HUES48 (cell line): ENCODE results near the gene PON2.

Experiments used
- H3K27ac ChIP-seq: one replicate; pipeline ENCODE4 v1.7.0; 2013; ENCODE audit warnings: low read depth, low read length, inconsistent platforms
- H3K27me3 ChIP-seq: 2 replicates; pipeline ENCODE4 v1.6.1; 2013; ENCODE audit warnings: mild to moderate bottlenecking, low read length; ENCODE audit not compliant: control insufficient read depth, insufficient read depth
- H3K36me3 ChIP-seq: 2 replicates; pipeline ENCODE4 v1.6.1; 2013; ENCODE audit warnings: low read length; ENCODE audit not compliant: control insufficient read depth, insufficient read depth
- H3K4me1 ChIP-seq: 2 replicates; pipeline ENCODE4 v1.6.1; 2013; ENCODE audit warnings: mild to moderate bottlenecking, low read length; ENCODE audit not compliant: control insufficient read depth, insufficient read depth
- H3K4me3 ChIP-seq: 2 replicates; pipeline ENCODE4 v1.5.1; 2013; ENCODE audit warnings: mild to moderate bottlenecking, low read depth, low read length
- H3K9ac ChIP-seq: 2 replicates; pipeline ENCODE4 v1.6.1; 2013; ENCODE audit warnings: mild to moderate bottlenecking, low read depth, low read length, moderate library complexity
- H3K9me3 ChIP-seq: 2 replicates; pipeline ENCODE4 v1.6.1; 2013; ENCODE audit warnings: low read length; ENCODE audit not compliant: control insufficient read depth, insufficient read depth

The PON2 gene

DNA sequence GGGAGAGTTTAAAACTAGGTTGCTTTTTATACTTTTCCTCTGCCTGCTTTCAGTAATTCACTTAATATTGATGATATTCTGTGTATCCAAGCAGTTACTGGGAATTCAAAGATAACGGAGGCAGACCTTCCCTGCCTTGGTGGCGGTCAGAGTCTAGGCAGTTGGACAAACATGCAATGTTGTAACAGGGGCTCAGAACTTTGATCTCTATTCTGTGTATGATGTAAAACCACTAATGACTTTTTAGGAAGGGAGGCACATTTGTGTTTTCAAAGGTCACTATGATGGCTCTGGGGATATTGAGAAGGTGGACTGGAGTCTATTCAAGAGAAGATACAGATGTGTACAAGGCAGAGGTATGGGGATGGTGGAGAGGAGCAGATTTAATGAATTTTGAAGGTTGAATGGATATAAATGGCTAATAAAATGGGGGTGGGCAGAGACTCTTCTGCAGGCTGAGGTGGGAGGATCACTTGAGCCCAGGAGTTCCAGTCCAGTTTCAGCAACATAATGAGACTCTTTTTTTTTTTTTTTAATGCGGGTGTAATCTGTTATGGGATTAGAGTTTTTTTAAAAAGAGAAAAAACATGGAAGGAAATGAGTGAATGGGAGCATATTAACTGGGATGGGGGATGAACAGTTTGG lies 5.7 kb upstream of the PON2 start:
- Histone ChIP-seq H3K27me3 (no peaks in the 10 kb centered on the region), H3K4me1 (no peaks in the 10 kb centered on the region), H3K36me3 (no peaks in the 10 kb centered on the region), H3K9ac (no peak overlapping the region), H3K9me3 (no peaks in the 10 kb centered on the region), H3K4me3 (no peak overlapping the region), H3K27ac (no peak overlapping the region)

DNA sequence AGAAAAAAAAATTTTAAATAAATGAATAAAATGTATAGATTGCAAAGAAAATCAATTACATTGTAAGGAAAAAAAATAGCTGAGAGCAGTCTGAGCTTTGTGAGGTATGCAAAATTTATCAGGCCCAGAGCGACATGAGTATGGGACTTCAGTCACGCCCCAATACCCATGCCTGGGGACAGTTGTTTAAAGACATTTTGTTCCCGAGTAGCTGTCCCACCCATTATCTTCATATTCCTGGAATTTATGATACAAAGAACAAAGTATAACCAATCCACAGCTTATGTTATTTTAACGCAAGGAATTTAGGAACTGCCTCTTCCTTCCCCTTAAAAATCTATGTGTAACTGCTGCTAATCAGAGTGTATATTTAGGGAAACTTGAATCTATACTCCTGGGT lies 1.6 kb upstream of the PON2 start:
- Histone ChIP-seq H3K27ac (no peak overlapping the region), H3K4me1 (no peaks in the 10 kb centered on the region), H3K36me3 (no peaks in the 10 kb centered on the region; the same call in 1 of the 2 replicates), H3K27me3 (no peaks in the 10 kb centered on the region), H3K4me3 (no peak overlapping the region), H3K9me3 (no peaks in the 10 kb centered on the region), H3K9ac (no peak overlapping the region)

DNA sequence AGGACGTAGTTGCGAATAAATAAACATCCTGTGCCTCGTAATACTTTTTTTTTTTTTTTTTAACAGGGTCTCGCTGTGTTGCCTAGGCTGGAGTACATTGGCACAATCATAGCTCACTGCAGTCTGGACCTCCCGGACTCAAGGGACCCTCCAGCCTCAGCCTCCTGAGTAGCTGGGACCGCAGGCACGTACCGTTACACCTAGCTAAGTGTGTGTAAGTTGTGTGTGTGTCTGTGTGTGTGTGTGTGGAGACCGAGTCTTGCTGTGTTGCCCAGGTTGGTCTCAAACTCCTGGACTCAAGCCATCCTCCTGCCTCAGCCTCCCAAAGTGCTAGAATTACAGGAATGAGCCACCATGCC lies 573 bp upstream of the PON2 start:
- Histone ChIP-seq H3K9ac (peak overlapping the region; percentile 89), H3K4me3 (peak overlapping the region; percentile 76), H3K27ac (peak overlapping the region; percentile 89), H3K4me1 (no peaks in the 10 kb centered on the region), H3K9me3 (no peaks in the 10 kb centered on the region), H3K27me3 (no peaks in the 10 kb centered on the region), H3K36me3 (no peaks in the 10 kb centered on the region; the same call in 1 of the 2 replicates)

DNA sequence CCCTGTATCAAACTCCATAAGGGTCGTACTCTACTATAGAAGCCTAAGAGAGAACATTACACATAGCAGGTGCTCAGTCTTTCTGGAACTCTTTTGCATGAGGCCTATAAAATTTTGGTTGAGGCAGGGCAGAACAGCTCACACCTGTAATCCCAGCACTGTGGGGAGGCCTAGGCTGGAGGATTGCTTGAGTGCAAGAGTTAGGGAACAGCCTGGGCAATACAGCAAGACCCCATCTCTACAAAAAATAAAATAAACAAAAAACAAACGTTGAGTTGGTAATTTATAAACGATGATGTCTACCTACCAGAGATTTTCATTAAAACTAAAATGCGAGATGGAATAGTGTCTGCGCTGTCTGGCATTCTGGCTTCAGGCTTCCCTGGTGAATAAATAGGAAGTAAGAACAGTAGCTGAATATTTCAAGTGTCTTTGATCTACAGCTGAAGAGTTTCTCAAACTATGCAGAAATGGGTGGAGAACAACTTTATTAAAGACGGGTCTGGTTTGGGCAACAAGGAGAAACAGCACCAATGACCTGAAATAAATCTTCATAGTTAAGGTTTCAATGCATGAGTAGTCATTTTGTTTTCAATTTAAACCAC lies 774 bp downstream of the PON2 start:
- Histone ChIP-seq H3K27ac (peak overlapping the region; percentile 89), H3K9me3 (no peaks in the 10 kb centered on the region), H3K27me3 (no peaks in the 10 kb centered on the region), H3K4me1 (no peaks in the 10 kb centered on the region), H3K4me3 (peak overlapping the region; percentile 76), H3K9ac (peak overlapping the region; percentile 89), H3K36me3 (no peaks in the 10 kb centered on the region; the same call in 1 of the 2 replicates)

DNA sequence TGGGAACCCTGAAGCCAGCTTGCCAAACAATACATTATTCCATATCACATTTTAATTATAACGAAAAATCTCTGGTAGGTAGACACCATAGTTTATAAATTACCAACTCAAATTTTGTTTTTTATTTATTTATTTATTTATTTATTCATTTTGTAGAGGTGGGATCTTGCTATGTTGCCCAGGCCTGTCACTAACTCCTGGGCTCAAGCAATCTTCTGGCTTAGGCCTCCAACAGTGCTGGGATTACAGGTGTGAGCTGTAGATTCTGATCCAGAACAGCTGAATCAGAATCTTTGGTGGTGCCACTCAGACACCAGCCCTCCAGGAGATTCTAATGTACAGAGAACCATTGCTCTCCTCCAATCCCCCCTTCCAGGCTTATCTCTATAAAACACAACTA lies 1.7 kb downstream of the PON2 start:
- Histone ChIP-seq H3K27me3 (no peaks in the 10 kb centered on the region), H3K36me3 (no peaks in the 10 kb centered on the region; the same call in 1 of the 2 replicates), H3K4me3 (no peak overlapping the region), H3K27ac (no peak overlapping the region), H3K9ac (no peak overlapping the region), H3K9me3 (no peaks in the 10 kb centered on the region), H3K4me1 (peaks cover 6% of the 10 kb centered on the region)

DNA sequence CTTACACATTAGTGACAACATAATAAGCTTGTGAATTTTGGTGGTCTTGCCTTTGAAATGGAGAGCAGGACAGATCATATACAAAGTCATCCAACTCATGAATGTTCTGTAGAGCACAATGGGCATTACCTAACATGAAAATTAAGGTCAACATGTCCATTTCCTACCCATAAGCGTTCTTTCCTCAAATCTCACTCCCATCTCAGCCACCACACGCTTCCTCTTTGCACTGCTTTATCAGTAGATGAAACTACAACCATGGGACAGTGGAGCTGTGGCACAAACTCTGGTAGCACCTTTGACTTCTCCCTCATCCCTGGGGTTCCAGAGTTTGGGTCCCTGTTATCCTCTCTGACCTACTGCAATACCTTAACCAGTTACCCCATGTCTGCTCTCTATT lies 2.2 kb downstream of the PON2 start:
- H3K36me3 ChIP-seq = no peaks in the 10 kb centered on the region; the same call in 1 of the 2 replicates
- H3K27ac ChIP-seq = no peak overlapping the region
- H3K9ac ChIP-seq = no peak overlapping the region
- H3K4me3 ChIP-seq = no peak overlapping the region
- H3K4me1 ChIP-seq = peaks cover 11% of the 10 kb centered on the region
- no peaks in the 10 kb centered on the region for H3K9me3 ChIP-seq
- no peaks in the 10 kb centered on the region for H3K27me3 ChIP-seq

DNA sequence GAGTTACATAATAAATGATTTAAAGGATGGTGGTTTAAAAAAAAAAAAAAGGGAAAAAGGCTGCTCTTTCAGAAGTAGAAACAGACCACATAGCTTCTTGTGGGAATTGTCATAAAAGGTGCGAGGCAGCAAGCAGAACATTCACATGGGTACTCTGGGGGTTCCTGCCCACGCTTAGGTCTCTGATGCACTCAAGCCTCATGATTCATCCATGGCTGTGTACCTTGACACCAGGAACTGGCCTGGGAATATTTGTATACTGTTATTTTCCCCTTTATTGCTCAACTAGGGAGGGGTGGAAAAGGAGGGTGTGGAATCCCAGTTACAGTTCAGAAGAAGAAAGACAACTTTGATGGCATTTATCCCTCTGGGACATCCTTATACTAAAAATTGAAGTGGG lies 4.0 kb downstream of the PON2 start:
- Histone ChIP-seq H3K27ac (no peak overlapping the region), H3K27me3 (no peaks in the 10 kb centered on the region), H3K4me1 (peaks cover 23% of the 10 kb centered on the region), H3K36me3 (no peaks in the 10 kb centered on the region; the same call in 1 of the 2 replicates), H3K9ac (no peak overlapping the region), H3K9me3 (no peaks in the 10 kb centered on the region), H3K4me3 (no peak overlapping the region)

DNA sequence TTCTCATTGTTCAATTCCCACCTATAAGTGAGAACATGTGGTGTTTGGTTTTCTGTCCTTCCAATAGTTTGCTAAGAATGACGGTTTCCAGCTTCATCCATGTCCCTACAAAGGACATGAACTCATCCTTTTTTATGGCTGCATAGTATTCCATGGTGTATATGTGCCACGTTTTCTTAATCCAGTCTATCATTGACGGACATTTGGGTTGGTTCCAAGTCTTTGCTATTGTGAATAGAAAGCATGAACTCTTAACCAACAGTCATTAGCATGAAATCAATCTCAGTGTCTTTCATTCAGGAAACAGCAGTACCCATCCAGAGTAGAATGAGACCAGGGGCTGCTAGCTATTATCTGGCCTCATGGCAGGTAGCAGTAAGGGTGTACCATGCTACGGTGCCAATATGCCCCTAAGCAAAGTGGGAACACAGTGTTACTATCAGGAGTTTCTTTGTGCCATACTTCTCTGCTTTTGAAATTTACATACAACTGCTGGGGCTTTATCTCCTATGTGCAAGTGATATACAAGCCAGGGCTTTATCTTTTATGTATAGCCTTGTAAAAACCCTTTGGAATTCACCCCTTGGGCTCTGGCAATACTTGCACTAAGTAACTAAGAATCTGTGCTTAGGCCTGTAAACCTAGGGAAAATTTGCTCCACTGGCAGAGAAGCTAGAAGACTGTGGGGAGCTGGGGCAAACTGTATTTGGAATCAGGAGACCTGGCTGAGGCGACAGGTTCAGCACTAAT lies 5.4 kb downstream of the PON2 start:
- H3K27ac ChIP-seq = no peak overlapping the region
- H3K9ac ChIP-seq = no peak overlapping the region
- H3K36me3 ChIP-seq = no peaks in the 10 kb centered on the region; the same call in 1 of the 2 replicates
- H3K4me3 ChIP-seq = no peak overlapping the region
- H3K4me1 ChIP-seq = peaks cover 31% of the 10 kb centered on the region
- H3K27me3 ChIP-seq = no peaks in the 10 kb centered on the region
- H3K9me3 ChIP-seq = no peaks in the 10 kb centered on the region

DNA sequence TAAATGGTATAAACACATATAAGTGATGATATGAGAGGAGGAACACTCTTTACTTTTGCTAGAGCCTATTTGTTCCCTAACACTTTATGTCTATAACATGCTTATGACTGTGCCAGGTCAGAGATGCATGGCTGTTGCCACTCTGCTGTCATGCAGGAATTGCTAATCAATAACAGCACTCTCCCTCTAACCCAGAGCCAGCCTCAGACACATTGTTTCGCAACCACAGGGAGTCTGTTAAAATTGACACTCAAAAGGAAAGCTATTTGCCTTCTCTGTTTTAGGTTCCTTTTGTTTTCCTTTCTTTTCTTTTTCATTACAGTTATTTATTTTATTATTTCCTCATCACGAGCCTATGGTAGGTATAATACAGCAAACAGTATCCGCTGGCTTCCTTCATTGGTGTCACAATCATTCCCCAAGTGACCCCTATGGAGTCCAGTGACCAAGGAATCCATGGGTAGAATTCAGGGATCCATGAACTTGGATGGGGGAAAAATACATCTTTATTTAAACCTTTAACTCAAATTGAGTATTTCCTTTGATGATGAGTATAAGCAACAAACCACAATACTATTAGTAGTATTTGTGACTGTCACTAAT lies 6.8 kb downstream of the PON2 start:
- peaks cover 5% of the 10 kb centered on the region; the same call in 1 of the 2 replicates for H3K36me3 ChIP-seq

DNA sequence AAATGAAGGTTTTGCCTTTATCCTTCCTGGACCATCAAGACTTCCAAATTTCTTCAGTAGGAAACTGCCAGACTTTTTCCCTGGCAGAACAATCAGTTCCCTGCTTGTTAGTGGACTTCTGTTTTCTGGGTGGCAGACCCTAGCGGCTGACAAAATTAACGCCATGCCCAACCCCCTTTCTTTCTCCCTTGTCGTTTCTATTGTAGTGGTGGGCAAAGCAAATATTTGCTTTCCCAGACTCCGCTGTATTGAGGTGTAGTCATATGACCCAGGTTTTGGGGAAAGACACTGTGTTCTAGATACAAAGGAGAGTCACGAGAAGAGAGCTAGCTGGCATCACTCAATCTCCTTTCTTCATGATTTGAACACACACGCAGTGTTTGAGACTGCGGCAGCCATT lies 7.7 kb downstream of the PON2 start:
- H3K9me3 ChIP-seq = no peaks in the 10 kb centered on the region
- peaks cover 35% of the 10 kb centered on the region for H3K4me1 ChIP-seq
- peak overlapping the region; percentile 55 for H3K27ac ChIP-seq
- no peaks in the 10 kb centered on the region for H3K27me3 ChIP-seq
- no peak overlapping the region for H3K9ac ChIP-seq
- peaks cover 9% of the 10 kb centered on the region; the same call in 1 of the 2 replicates for H3K36me3 ChIP-seq
- no peak overlapping the region for H3K4me3 ChIP-seq

More for the DNA sequence above, 6.8 kb downstream of the PON2 start:
- no peaks in the 10 kb centered on the region for H3K9me3 ChIP-seq
- H3K9ac ChIP-seq = no peak overlapping the region
- H3K4me3 ChIP-seq = peak overlapping the region; percentile 12; the same call in 1 of the 2 replicates
- H3K4me1 ChIP-seq = peaks cover 35% of the 10 kb centered on the region
- H3K27me3 ChIP-seq = no peaks in the 10 kb centered on the region
- peak overlapping the region; percentile 32 for H3K27ac ChIP-seq
